SU-DHL-6 (cell line): ENCODE data around the gene UNC45A.
A peak's percentile ranks its signal among the peaks of the same experiment; 100 is the strongest.

Experiments used
- H2AFZ ChIP-seq: fragments of 200-600 bp; sonication (generic); 2 replicates; pipeline ENCODE4 v1.6.1; 2014; ENCODE audit warnings: low read depth, mild to moderate bottlenecking, moderate library complexity, mixed read lengths, antibody characterized with exemption, low read length; ENCODE audit not compliant: severe bottlenecking
- H3F3A ChIP-seq: fragments of 200-600 bp; shearing (Covaris generic); 2 replicates; pipeline ENCODE4 v1.6.0; 2016; ENCODE audit warnings: antibody characterized with exemption, mild to moderate bottlenecking; ENCODE audit not compliant: insufficient read depth
- H3K27ac ChIP-seq: fragments of 200-600 bp; sonication (generic); 2 replicates; pipeline ENCODE4 v1.5.1; 2016; ENCODE audit warnings: low read depth, mild to moderate bottlenecking, low read length, moderate library complexity, mixed read lengths
- H3K27me3 ChIP-seq: fragments of 200-600 bp; sonication (generic), shearing (Covaris generic); 2 replicates; pipeline ENCODE4 v1.6.0; 2014; ENCODE audit warnings: mild to moderate bottlenecking, low read length
- H3K36me3 ChIP-seq: fragments of 200-600 bp; sonication (generic); 2 replicates; pipeline ENCODE4 v1.6.1; 2014; ENCODE audit warnings: mild to moderate bottlenecking, low read length, mixed read lengths
- H3K4me2 ChIP-seq: fragments of 300-600, 200-600 bp; shearing (Covaris generic), sonication (generic); 2 replicates; pipeline ENCODE4 v1.6.0; 2014; ENCODE audit warnings: low read length, low read depth, mild to moderate bottlenecking; ENCODE audit not compliant: poor library complexity, severe bottlenecking
- H3K4me3 ChIP-seq: fragments of 200-600 bp; sonication (generic); 2 replicates; pipeline ENCODE4 v1.5.1; 2014; ENCODE audit warnings: antibody characterized with exemption, low read length, mild to moderate bottlenecking, mixed read lengths; ENCODE audit not compliant: insufficient read depth, poor library complexity, severe bottlenecking
- H3K79me2 ChIP-seq: fragments of 200-600 bp; sonication (generic); 2 replicates; pipeline ENCODE4 v1.6.1; 2014; ENCODE audit warnings: mild to moderate bottlenecking, low read length, moderate library complexity; ENCODE audit not compliant: insufficient read depth
- H3K9ac ChIP-seq: fragments of 200-600 bp; sonication (generic); 2 replicates; pipeline ENCODE4 v1.7.0; 2014; ENCODE audit warnings: mild to moderate bottlenecking, low read length
- H3K9me2 ChIP-seq: fragments of 200-600 bp; sonication (generic); replicated peaks from 2 replicates; pipeline ENCODE4 v1.6.1; 2014; ENCODE audit warnings: low read length; ENCODE audit not compliant: insufficient read depth
- H3K9me3 ChIP-seq: fragments of 200-600 bp; sonication (generic); 2 replicates; pipeline ENCODE4 v1.6.1; 2014; ENCODE audit warnings: low read length, mixed read lengths; ENCODE audit not compliant: insufficient read depth
- H4K20me1 ChIP-seq: fragments of 200-600 bp; sonication (generic); 2 replicates; pipeline ENCODE4 v1.6.1; 2014; ENCODE audit warnings: low read depth, mild to moderate bottlenecking, antibody characterized with exemption, low read length, moderate library complexity, mixed read lengths
- EZH2phosphoT487 ChIP-seq: fragments of 200-600 bp; sonication (generic), shearing (Covaris generic); conservative IDR thresholded peaks from 2 replicates; pipeline ENCODE4 v1.6.1; 2018; ENCODE audit warnings: mild to moderate bottlenecking, antibody characterized with exemption, low read length, moderate library complexity, mixed read lengths
- TF ChIP-seq, protein P1 (sequence below): fragments of 200-600 bp; sonication (generic); IDR thresholded peaks from one replicate; pipeline ENCODE4 v1.5.1; 2017; ENCODE audit warnings: antibody characterized with exemption, mild to moderate bottlenecking, low read length, moderate library complexity; ENCODE audit not compliant: insufficient read depth, poor library complexity, severe bottlenecking

Gene UNC45A, protein sequence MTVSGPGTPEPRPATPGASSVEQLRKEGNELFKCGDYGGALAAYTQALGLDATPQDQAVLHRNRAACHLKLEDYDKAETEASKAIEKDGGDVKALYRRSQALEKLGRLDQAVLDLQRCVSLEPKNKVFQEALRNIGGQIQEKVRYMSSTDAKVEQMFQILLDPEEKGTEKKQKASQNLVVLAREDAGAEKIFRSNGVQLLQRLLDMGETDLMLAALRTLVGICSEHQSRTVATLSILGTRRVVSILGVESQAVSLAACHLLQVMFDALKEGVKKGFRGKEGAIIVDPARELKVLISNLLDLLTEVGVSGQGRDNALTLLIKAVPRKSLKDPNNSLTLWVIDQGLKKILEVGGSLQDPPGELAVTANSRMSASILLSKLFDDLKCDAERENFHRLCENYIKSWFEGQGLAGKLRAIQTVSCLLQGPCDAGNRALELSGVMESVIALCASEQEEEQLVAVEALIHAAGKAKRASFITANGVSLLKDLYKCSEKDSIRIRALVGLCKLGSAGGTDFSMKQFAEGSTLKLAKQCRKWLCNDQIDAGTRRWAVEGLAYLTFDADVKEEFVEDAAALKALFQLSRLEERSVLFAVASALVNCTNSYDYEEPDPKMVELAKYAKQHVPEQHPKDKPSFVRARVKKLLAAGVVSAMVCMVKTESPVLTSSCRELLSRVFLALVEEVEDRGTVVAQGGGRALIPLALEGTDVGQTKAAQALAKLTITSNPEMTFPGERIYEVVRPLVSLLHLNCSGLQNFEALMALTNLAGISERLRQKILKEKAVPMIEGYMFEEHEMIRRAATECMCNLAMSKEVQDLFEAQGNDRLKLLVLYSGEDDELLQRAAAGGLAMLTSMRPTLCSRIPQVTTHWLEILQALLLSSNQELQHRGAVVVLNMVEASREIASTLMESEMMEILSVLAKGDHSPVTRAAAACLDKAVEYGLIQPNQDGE

DNA sequence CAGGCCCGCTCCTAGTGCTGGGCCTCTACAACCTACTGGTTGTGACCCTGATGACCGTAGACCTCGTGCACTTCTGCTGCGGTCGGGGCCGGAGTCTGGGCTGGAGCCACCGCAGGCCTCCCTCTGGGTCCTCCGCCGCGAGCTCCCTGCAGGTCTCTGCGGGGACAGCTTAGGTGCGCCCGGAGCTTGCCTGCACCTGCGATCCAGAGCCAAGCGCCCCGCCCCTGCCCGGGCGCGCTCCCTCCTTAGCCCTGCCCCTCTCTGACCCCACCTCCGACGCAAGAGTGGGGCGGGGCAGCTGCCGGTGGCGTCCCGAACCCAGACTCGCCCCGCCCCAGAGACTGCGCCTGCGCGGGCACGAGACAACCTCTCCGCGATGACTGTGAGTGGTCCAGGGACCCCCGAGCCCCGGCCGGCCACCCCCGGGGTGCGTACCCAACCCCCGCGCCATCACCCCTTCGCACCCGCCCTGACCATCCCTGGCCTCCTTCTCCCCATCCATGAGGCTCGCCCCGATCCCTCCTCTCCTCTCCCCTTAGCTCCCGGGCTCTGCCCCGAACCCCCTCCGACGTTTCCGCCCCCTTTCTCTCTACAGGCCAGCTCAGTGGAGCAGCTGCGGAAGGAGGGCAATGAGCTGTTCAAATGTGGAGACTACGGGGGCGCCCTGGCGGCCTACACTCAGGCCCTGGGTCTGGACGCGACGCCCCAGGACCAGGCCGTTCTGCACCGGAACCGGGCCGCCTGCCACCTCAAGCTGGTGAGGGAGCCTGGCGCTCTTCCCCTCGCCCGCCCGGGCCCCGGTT is at the start of gene UNC45A:
Gene UNC45A, plus strand, starts transcription at position 337 of the 803 bp plus-strand sequence. Its CDS starts 40 bp downstream, at position 377.
- H3F3A ChIP-seq, result peaks cover 11% of the 10 kb centered on the region
- TF ChIP-seq EZH2phosphoT487, result no peak
- TF ChIP-seq, protein P1, sequence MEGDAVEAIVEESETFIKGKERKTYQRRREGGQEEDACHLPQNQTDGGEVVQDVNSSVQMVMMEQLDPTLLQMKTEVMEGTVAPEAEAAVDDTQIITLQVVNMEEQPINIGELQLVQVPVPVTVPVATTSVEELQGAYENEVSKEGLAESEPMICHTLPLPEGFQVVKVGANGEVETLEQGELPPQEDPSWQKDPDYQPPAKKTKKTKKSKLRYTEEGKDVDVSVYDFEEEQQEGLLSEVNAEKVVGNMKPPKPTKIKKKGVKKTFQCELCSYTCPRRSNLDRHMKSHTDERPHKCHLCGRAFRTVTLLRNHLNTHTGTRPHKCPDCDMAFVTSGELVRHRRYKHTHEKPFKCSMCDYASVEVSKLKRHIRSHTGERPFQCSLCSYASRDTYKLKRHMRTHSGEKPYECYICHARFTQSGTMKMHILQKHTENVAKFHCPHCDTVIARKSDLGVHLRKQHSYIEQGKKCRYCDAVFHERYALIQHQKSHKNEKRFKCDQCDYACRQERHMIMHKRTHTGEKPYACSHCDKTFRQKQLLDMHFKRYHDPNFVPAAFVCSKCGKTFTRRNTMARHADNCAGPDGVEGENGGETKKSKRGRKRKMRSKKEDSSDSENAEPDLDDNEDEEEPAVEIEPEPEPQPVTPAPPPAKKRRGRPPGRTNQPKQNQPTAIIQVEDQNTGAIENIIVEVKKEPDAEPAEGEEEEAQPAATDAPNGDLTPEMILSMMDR, result no peak
- H3K9ac ChIP-seq, result peak within 1 kb of the TSS; percentile 91
- H3K79me2 ChIP-seq, result peaks cover 17% of the 10 kb centered on the region
- peak within 1 kb of the TSS; percentile 81 for H3K4me2 ChIP-seq
- no peaks in the 10 kb centered on the region for H4K20me1 ChIP-seq
- H3K9me3 ChIP-seq, result no peaks in the 10 kb centered on the region
- H3K27me3 ChIP-seq, result no peaks in the 10 kb centered on the region
- peaks cover 15% of the 10 kb centered on the region; the same call in 1 of the 2 replicates for H3K36me3 ChIP-seq
- peak within 1 kb of the TSS; percentile 82 for H3K4me3 ChIP-seq
- no peaks in the 10 kb centered on the region for H3K9me2 ChIP-seq
- peak within 1 kb of the TSS; percentile 55 for H2AFZ ChIP-seq
- H3K27ac ChIP-seq, result peak within 1 kb of the TSS; percentile 35

DNA sequence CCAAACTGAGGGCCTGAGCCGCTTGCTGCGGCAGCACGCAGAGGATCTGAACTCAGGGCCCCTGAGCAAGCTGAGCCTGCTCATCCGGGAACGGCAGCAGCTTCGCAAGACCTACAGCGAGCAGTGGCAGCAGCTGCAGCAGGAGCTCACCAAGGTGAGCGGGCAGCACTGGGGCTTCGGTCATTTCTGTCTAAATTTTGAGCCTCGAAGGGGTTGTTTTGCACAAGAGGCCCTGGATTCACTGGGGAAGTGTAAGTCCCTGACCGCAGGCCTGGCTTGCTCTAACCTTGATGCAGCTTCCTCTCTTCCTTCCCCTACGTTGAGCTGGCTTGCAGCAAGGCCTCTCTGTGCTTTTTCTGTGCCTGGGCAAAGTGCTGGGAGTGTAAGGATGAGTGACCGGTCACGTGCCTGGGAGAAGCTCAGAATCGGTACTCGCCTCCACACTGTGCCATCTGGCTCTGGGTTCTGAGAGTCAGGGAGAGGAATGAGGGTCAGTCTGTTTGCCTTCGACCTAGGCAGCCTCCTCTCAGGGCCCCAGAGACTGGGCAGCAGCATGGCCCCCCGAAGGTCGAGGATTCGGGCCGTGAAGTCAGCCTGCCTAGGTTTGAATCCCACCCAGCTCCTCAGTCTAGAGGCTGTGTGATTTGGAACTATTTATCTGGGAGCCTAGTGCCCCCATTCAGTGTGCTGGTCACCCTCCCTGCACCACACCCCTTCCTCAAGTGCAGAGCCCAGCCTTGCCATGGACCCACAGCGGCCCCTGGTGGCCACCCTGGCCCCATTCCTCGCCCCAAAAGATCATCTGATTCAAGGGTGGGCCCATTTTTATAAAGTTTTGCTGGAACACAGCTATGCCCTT is 49.4 kb upstream of the UNC45A start:
- Histone ChIP-seq H3F3A (no peaks in the 10 kb centered on the region), H3K27ac (no peak overlapping the region), H3K36me3 (no peaks in the 10 kb centered on the region), H3K4me2 (no peak overlapping the region), H3K9me2 (no peaks in the 10 kb centered on the region), H3K4me3 (no peak overlapping the region), H3K27me3 (no peaks in the 10 kb centered on the region), H3K9ac (no peak overlapping the region), H4K20me1 (no peaks in the 10 kb centered on the region), H2AFZ (no peak overlapping the region), H3K79me2 (no peaks in the 10 kb centered on the region), H3K9me3 (no peaks in the 10 kb centered on the region)
- no peak for TF ChIP-seq EZH2phosphoT487
- TF ChIP-seq, protein P1, result peak; percentile 94

DNA sequence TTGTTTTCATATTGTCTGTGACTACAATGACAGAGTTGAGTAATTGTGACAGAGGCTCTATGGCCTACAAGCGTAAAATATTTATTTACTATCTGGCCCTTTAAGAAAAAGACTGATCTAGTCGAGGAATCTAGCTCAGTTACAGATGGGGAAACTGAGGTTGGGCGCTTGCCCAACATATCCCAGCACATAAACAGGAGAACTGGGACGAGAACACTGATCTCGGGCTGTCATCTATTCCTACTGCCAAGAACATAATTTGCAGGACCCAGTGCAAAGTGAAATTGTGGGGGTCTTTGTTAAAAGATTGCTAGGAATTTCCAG is 48.8 kb upstream of the UNC45A start:
- no peaks in the 10 kb centered on the region for H3K9me2 ChIP-seq
- no peak overlapping the region for H3K4me2 ChIP-seq
- no peaks in the 10 kb centered on the region for H3K27me3 ChIP-seq
- no peak overlapping the region for H2AFZ ChIP-seq
- H3K79me2 ChIP-seq, result no peaks in the 10 kb centered on the region
- no peaks in the 10 kb centered on the region for H4K20me1 ChIP-seq
- H3K4me3 ChIP-seq, result no peak overlapping the region
- no peaks in the 10 kb centered on the region for H3K36me3 ChIP-seq
- no peak overlapping the region for H3K27ac ChIP-seq
- no peak overlapping the region for H3K9ac ChIP-seq
- H3F3A ChIP-seq, result no peaks in the 10 kb centered on the region
- H3K9me3 ChIP-seq, result no peaks in the 10 kb centered on the region
- no peak for TF ChIP-seq EZH2phosphoT487
- TF ChIP-seq, protein P1, result no peak
